ENCODE measurements around the gene GH2.

GRCh38 chr17:63850401-63850800 is 31.3 kb downstream of the GH2 start:
- TF ChIP-seq CTCF (conservative IDR thresholded peaks at IDR 0.05 in 1 of 2, IDR thresholded peaks at IDR 0.05 in 1 of 2; ENCODE audit: extremely low read depth in 1 of 2, insufficient read depth in 1 of 2, low read depth in 1 of 2, low read length in 2 of 2) (no peak), EZH2 (IDR thresholded peaks at IDR 0.05; ENCODE audit: borderline replicate concordance, low read length) (no peak)

All from mammary epithelial cell (primary cell).